K562 (cell line): ENCODE measurements around the gene NCOA4. TPM values are rescaled to one million over a fixed set of nuclear protein-coding genes. Genes with fewer than 3 reads are reported as not detected.
A peak's percentile ranks its signal among the peaks of the same experiment; 100 is the strongest.

Source experiments
- ARID1B ChIP-seq: fragments of 450-650 bp; IDR thresholded peaks from 2 replicates; pipeline ENCODE4 v1.6.1; 2016; ENCODE audit warnings: antibody characterized with exemption, mild to moderate bottlenecking, inconsistent platforms
- CBFA2T3 ChIP-seq: fragments of 450-650 bp; IDR thresholded peaks from 2 replicates; pipeline ENCODE4 v1.6.1; 2017
- CBX5 ChIP-seq: IDR thresholded peaks from 2 replicates; pipeline ENCODE4 v1.6.1; 2014; ENCODE audit warnings: low read depth, borderline replicate concordance
- ERF ChIP-seq: fragments of 450-650 bp; formaldehyde crosslinking; IDR thresholded peaks from 2 replicates; pipeline ENCODE4 v1.4.0; 2020; ENCODE audit warnings: mild to moderate bottlenecking, mixed read lengths
- FOXP1 ChIP-seq: sonication (generic); formaldehyde crosslinking; IDR thresholded peaks from 2 replicates; pipeline ENCODE4 v1.8.0; 2022; ENCODE audit warnings: mild to moderate bottlenecking, missing genetic modification reagents
- GATAD2A ChIP-seq: fragments of 450-650 bp; IDR thresholded peaks from 2 replicates; pipeline ENCODE4 v1.6.1; 2017
- HNRNPL ChIP-seq: fragments of 200-400 bp; formaldehyde crosslinking; IDR thresholded peaks from 2 replicates; pipeline ENCODE4 v1.6.1; 2017; ENCODE audit warnings: low read depth, mild to moderate bottlenecking, low read length
- KDM5B ChIP-seq: fragments of 200-600 bp; sonication (generic); IDR thresholded peaks from 2 replicates; pipeline ENCODE4 v1.6.1; 2012; ENCODE audit warnings: low read depth, mild to moderate bottlenecking, moderate library complexity, low read length, control low read depth, inconsistent platforms; ENCODE audit not compliant: insufficient replicate concordance
- LCOR ChIP-seq: sonication (generic); formaldehyde crosslinking; IDR thresholded peaks from 2 replicates; pipeline ENCODE4 v1.8.0; 2022; ENCODE audit warnings: mild to moderate bottlenecking, missing genetic modification reagents
- PHF20 ChIP-seq: fragments of 450-650 bp; IDR thresholded peaks from 2 replicates; pipeline ENCODE4 v1.6.1; 2018; ENCODE audit not compliant: partially characterized antibody
- PHF21A ChIP-seq: fragments of 450-650 bp; IDR thresholded peaks from 2 replicates; pipeline ENCODE4 v1.6.1; 2017; ENCODE audit warnings: low read depth, borderline replicate concordance
- POLR2AphosphoS5 ChIP-seq: IDR thresholded peaks from 2 replicates; pipeline ENCODE4 v1.6.1; 2011; ENCODE audit warnings: mild to moderate bottlenecking, low read depth, low read length, moderate library complexity; ENCODE audit not compliant: control insufficient read depth, insufficient read depth
- RCOR1 ChIP-seq, 2 experiments: IDR thresholded peaks; 2 replicates each; pipeline ENCODE4 v1.6.1; 2012; ENCODE audit warnings: low read depth in 2 of 2, low read length in 2 of 2, borderline replicate concordance in 1 of 2, improper control_type of control experiment in 1 of 2
- SMARCA4 ChIP-seq: fragments of 450-650 bp; IDR thresholded peaks from 2 replicates; pipeline ENCODE4 v1.6.1; 2016
- ZBTB7A ChIP-seq: IDR thresholded peaks from 2 replicates; pipeline ENCODE4 v1.6.1; 2011; ENCODE audit warnings: low read depth, mild to moderate bottlenecking, low read length, moderate library complexity, borderline replicate concordance; ENCODE audit not compliant: control insufficient read depth
- ZNF830 ChIP-seq: fragments of 250-450 bp; sonication (Bioruptor Pico); IDR thresholded peaks from 2 replicates; pipeline ENCODE4 v1.5.0; 2021; ENCODE audit warnings: mild to moderate bottlenecking
- polyA plus RNA-seq, 8 experiments: library from polyadenylated mRNA; depleted of rRNA in 4 of 8; stranded (reverse) in 5 of 8; unstranded in 3 of 8; fragments of >200 nt; fragmentation: Nextera tagmentation in 2 of 8; fragmentation: Illumina TruSeq in 1 of 8; extraction: Ambion mirVana in 2 of 8; extraction: Trizol in 1 of 8; gene quantifications; 2 replicates each; pipeline versions ENCODE4 v1.2.1 to v1.2.3, GENCODE V29; 2011 to 2014; ENCODE audit warnings: inconsistent platforms in 1 of 8, missing spikeins in 1 of 8
- total RNA-seq, 7 experiments: library from RNA; depleted of rRNA in 6 of 7; stranded (reverse); fragments of >200 nt in 6 of 7; fragmentation: Illumina TruSeq in 2 of 7; extraction: Trizol in 2 of 7; gene quantifications; 2 replicates each; pipeline versions ENCODE4 v1.2.1 to v1.2.3, GENCODE V29; 2011 to 2021; ENCODE audit warnings: low replicate concordance in 1 of 7
- TF ChIP-seq, protein P1 (sequence below): sonication (generic); formaldehyde crosslinking; IDR thresholded peaks from 2 replicates; pipeline ENCODE4 v1.8.1; 2023; ENCODE audit warnings: mild to moderate bottlenecking, missing genetic modification reagents, moderate library complexity
- TF ChIP-seq, protein P2 (sequence below): fragments of 450-650 bp; formaldehyde crosslinking; IDR thresholded peaks from 2 replicates; pipeline ENCODE4 v1.4.0; 2020; ENCODE audit warnings: mild to moderate bottlenecking, moderate library complexity
- TF ChIP-seq, protein P3 (sequence below): sonication (generic); formaldehyde crosslinking; IDR thresholded peaks from 2 replicates; pipeline ENCODE4 v1.8.0; 2023; ENCODE audit warnings: missing genetic modification reagents, mild to moderate bottlenecking, borderline replicate concordance

Gene NCOA4
- total and polyA plus RNA-seq, 9 of the 15 experiments (the other 6 are each of a cell fraction or from before 2014, with no cell fraction given): 89.8 to 283 (median 181) TPM

DNA sequence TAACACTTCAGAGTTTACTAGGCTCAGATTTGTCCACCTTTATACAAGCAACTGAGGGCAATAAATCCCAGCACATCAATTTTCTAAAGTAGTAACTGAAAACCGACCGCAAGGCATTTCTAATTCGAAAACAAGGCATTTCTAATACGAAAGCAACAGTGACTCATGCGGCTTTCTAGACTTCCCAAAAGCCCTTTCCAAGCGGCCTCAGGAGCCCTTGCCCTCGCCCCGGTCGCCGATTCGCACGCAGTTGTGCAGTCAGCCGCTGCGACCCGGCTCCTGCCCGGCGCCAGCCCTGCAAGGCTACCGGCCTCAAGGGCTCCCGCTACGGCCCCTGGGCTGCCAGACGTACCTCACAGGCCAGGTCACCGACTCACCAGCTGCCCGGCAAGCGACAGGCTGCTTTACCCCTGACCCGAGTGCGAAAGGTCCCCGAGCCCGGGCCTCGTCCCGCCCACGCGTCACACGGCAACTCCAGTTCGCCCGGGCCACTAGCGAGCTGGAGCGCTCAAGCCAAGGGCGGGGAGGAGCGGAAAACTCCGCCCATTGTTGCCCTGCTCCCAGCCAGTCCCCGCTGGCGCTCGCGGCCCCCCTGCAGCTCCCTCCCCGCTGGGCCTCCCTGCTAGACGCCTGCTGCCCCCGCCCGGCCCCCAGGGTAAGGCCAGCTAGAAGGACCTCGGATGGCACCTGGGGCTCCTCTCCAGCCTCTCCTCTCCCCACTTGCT, 7.3 kb downstream of the NCOA4 start (continued):
- TF ChIP-seq POLR2AphosphoS5 (peak; percentile 61; the same call in 1 of the 2 replicates), LCOR (0 out of 2 replicates have a peak, but pooled peaks have one; percentile 81), FOXP1 (CRISPR knock-in tag) (0 out of 2 replicates have a peak, but pooled peaks have one; percentile 82), ZBTB7A (peak; percentile 62; the same call in 1 of the 2 replicates), GATAD2A (0 out of 2 replicates have a peak, but pooled peaks have one; percentile 35), PHF21A (peak; percentile 34; the same call in 1 of the 2 replicates), CBFA2T3 (peak; percentile 40), CBX5 (peak; percentile 9; the same call in 1 of the 2 replicates), KDM5B (peak; percentile 70), SMARCA4 (0 out of 2 replicates have a peak, but pooled peaks have one; percentile 22), PHF20 (peak; percentile 13), HNRNPL (peak; percentile 87; the same call in 1 of the 2 replicates), ERF (CRISPR knock-in tag) (peak; percentile 93), ZNF830 (CRISPR knock-in tag) (0 out of 2 replicates have a peak, but pooled peaks have one; percentile 31), RCOR1 (IDR thresholded peaks at IDR 0.05; ENCODE audit: borderline replicate concordance in 1 of 2, low read depth in 2 of 2, low read length in 2 of 2) (peak; percentile 50 to 63; a peak in 3 of 4 replicates), ARID1B (peak; percentile 64)
- TF ChIP-seq, protein P1, sequence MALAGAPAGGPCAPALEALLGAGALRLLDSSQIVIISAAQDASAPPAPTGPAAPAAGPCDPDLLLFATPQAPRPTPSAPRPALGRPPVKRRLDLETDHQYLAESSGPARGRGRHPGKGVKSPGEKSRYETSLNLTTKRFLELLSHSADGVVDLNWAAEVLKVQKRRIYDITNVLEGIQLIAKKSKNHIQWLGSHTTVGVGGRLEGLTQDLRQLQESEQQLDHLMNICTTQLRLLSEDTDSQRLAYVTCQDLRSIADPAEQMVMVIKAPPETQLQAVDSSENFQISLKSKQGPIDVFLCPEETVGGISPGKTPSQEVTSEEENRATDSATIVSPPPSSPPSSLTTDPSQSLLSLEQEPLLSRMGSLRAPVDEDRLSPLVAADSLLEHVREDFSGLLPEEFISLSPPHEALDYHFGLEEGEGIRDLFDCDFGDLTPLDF (CRISPR knock-in tag): peak; percentile 76; the same call in 1 of the 2 replicates
- TF ChIP-seq, protein P2, sequence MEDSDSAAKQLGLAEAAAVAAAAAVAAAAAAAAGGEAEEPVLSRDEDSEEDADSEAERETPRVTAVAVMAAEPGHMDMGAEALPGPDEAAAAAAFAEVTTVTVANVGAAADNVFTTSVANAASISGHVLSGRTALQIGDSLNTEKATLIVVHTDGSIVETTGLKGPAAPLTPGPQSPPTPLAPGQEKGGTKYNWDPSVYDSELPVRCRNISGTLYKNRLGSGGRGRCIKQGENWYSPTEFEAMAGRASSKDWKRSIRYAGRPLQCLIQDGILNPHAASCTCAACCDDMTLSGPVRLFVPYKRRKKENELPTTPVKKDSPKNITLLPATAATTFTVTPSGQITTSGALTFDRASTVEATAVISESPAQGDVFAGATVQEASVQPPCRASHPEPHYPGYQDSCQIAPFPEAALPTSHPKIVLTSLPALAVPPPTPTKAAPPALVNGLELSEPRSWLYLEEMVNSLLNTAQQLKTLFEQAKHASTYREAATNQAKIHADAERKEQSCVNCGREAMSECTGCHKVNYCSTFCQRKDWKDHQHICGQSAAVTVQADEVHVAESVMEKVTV: peak; percentile 54
- TF ChIP-seq, protein P3, sequence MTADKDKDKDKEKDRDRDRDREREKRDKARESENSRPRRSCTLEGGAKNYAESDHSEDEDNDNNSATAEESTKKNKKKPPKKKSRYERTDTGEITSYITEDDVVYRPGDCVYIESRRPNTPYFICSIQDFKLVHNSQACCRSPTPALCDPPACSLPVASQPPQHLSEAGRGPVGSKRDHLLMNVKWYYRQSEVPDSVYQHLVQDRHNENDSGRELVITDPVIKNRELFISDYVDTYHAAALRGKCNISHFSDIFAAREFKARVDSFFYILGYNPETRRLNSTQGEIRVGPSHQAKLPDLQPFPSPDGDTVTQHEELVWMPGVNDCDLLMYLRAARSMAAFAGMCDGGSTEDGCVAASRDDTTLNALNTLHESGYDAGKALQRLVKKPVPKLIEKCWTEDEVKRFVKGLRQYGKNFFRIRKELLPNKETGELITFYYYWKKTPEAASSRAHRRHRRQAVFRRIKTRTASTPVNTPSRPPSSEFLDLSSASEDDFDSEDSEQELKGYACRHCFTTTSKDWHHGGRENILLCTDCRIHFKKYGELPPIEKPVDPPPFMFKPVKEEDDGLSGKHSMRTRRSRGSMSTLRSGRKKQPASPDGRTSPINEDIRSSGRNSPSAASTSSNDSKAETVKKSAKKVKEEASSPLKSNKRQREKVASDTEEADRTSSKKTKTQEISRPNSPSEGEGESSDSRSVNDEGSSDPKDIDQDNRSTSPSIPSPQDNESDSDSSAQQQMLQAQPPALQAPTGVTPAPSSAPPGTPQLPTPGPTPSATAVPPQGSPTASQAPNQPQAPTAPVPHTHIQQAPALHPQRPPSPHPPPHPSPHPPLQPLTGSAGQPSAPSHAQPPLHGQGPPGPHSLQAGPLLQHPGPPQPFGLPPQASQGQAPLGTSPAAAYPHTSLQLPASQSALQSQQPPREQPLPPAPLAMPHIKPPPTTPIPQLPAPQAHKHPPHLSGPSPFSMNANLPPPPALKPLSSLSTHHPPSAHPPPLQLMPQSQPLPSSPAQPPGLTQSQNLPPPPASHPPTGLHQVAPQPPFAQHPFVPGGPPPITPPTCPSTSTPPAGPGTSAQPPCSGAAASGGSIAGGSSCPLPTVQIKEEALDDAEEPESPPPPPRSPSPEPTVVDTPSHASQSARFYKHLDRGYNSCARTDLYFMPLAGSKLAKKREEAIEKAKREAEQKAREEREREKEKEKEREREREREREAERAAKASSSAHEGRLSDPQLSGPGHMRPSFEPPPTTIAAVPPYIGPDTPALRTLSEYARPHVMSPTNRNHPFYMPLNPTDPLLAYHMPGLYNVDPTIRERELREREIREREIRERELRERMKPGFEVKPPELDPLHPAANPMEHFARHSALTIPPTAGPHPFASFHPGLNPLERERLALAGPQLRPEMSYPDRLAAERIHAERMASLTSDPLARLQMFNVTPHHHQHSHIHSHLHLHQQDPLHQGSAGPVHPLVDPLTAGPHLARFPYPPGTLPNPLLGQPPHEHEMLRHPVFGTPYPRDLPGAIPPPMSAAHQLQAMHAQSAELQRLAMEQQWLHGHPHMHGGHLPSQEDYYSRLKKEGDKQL (CRISPR knock-in tag): peak; percentile 35; the same call in 1 of the 2 replicates
